ENCODE data around the gene EIF4G2.

- TF ChIP-seq FOXM1 (IDR thresholded peaks at IDR 0.05; ENCODE audit: borderline replicate concordance) = no peak
- no peak for TF ChIP-seq FOXK2 (IDR thresholded peaks at IDR 0.05)
- TF ChIP-seq SP1 (IDR thresholded peaks at IDR 0.05) = no peak
- TF ChIP-seq SUZ12 (IDR thresholded peaks at IDR 0.05) = no peak
- no peak for TF ChIP-seq FOXA1 (IDR thresholded peaks at IDR 0.05)
- TF ChIP-seq HDGF (IDR thresholded peaks at IDR 0.05; ENCODE audit: borderline replicate concordance) = no peak
Observed at GRCh38 chr11:10758957-10759356, 49.8 kb downstream of the EIF4G2 start.

All from HEK293T (cell line).